ENCODE data around the gene SPAG9.
"Not testable (repeated sequence)": the region's sequence is repeated elsewhere in the genome, so short reads cannot be mapped to it uniquely, and the experiment has no call there.

The SPAG9 gene

GRCh38 chr17:51087072-51087757, 33.5 kb downstream of the SPAG9 start:
- DNase-seq, result no peak

GRCh38 chr17:51085150-51085805, 35.4 kb downstream of the SPAG9 start:
- DNase-seq, result no peak

GRCh38 chr17:51083981-51084380, 36.7 kb downstream of the SPAG9 start:
- no peak for DNase-seq

GRCh38 chr17:51083364-51083763, 37.3 kb downstream of the SPAG9 start:
- not testable (repeated sequence) for DNase-seq

- DNase-seq, result no peak
Measured at GRCh38 chr17:51079049-51079448, 41.6 kb downstream of the SPAG9 start.

GRCh38 chr17:51078009-51078592, 42.6 kb downstream of the SPAG9 start:
- no peak for DNase-seq

- DNase-seq, result no peak
Measured at GRCh38 chr17:51076821-51077220, 43.8 kb downstream of the SPAG9 start.

GRCh38 chr17:51071556-51071955, 49.1 kb downstream of the SPAG9 start:
- no peak for DNase-seq

- DNase-seq, result no peak
Measured at GRCh38 chr17:51065466-51065865, 55.2 kb downstream of the SPAG9 start.

- DNase-seq, result no peak
Measured at GRCh38 chr17:51064061-51064735, 56.5 kb downstream of the SPAG9 start.

- DNase-seq, result peak; percentile 38
Measured at GRCh38 chr17:51060396-51060795, 60.3 kb downstream of the SPAG9 start.

- no peak for DNase-seq
Measured at GRCh38 chr17:51059781-51060180, 60.9 kb downstream of the SPAG9 start.

- no peak for DNase-seq
Measured at GRCh38 chr17:51057534-51057933, 63.1 kb downstream of the SPAG9 start.

- peak; percentile 10 for DNase-seq
Measured at GRCh38 chr17:51056813-51057510, 63.7 kb downstream of the SPAG9 start.

GRCh38 chr17:51054748-51055147, 65.9 kb downstream of the SPAG9 start:
- no peak for DNase-seq

- no peak for DNase-seq
Measured at GRCh38 chr17:51052235-51052634, 68.4 kb downstream of the SPAG9 start.

- no peak for DNase-seq
Measured at GRCh38 chr17:51050291-51051033, 70.2 kb downstream of the SPAG9 start.

- DNase-seq, result no peak
Measured at GRCh38 chr17:51046514-51047384, 73.9 kb downstream of the SPAG9 start.

GRCh38 chr17:51046046-51046445, 74.6 kb downstream of the SPAG9 start:
- DNase-seq, result no peak

GRCh38 chr17:51045621-51046020, 75.0 kb downstream of the SPAG9 start:
- DNase-seq, result no peak

- no peak for DNase-seq
Measured at GRCh38 chr17:51044976-51045375, 75.7 kb downstream of the SPAG9 start.
